Measurements from ENCODE around the gene PIK3CA. TPM values are rescaled to one million over a fixed set of nuclear protein-coding genes. Genes with fewer than 3 reads are reported as not detected.

PIK3CA gene
- total RNA-seq, 1 experiment from 2014 or later: 12.0 TPM

GRCh38 chr3:179151474-179151873 lies 3.3 kb downstream of the PIK3CA start:
- H2BK120ac ChIP-seq (ENCODE audit: low read depth, low read length, poor library complexity, severe bottlenecking): no peak overlapping the region
- H3K4me3 Mint-ChIP-seq: no peak overlapping the region

More at GRCh38 chr3:179151474-179151873, 3.3 kb downstream of the PIK3CA start:
- no peak overlapping the region for H2AFZ ChIP-seq (ENCODE audit: low read length)
- H3K14ac ChIP-seq (ENCODE audit: insufficient read depth, low read length): no peak overlapping the region
- no peak overlapping the region for H3K4ac ChIP-seq (ENCODE audit: low read depth, low read length)
- H2BK20ac ChIP-seq (ENCODE audit: low read depth, low read length, poor library complexity, severe bottlenecking): no peak overlapping the region
- no peaks in the 10 kb centered on the region for H3K79me1 ChIP-seq (ENCODE audit: insufficient read depth, low read depth, low read length, poor library complexity, severe bottlenecking)
- H2BK15ac ChIP-seq (ENCODE audit: low read depth, low read length): no peak overlapping the region
- TF ChIP-seq, protein P1, sequence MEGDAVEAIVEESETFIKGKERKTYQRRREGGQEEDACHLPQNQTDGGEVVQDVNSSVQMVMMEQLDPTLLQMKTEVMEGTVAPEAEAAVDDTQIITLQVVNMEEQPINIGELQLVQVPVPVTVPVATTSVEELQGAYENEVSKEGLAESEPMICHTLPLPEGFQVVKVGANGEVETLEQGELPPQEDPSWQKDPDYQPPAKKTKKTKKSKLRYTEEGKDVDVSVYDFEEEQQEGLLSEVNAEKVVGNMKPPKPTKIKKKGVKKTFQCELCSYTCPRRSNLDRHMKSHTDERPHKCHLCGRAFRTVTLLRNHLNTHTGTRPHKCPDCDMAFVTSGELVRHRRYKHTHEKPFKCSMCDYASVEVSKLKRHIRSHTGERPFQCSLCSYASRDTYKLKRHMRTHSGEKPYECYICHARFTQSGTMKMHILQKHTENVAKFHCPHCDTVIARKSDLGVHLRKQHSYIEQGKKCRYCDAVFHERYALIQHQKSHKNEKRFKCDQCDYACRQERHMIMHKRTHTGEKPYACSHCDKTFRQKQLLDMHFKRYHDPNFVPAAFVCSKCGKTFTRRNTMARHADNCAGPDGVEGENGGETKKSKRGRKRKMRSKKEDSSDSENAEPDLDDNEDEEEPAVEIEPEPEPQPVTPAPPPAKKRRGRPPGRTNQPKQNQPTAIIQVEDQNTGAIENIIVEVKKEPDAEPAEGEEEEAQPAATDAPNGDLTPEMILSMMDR (conservative IDR thresholded peaks at IDR 0.05): no peak
- H3K56ac ChIP-seq (ENCODE audit: insufficient read length, low read depth, low read length): no peak overlapping the region
- H3K9me3 ChIP-seq (ENCODE audit: control insufficient read depth, low read depth, low read length): no peaks in the 10 kb centered on the region
- no peak overlapping the region for H4K5ac ChIP-seq (ENCODE audit: insufficient read length, low read depth, low read length)
- no peak overlapping the region for H3K18ac ChIP-seq (ENCODE audit: insufficient read length, low read depth, low read length)
- no peak overlapping the region for H4K8ac ChIP-seq (replicated peaks; ENCODE audit: insufficient read length, low read depth, low read length)
- no peak overlapping the region for H2AK5ac ChIP-seq (ENCODE audit: insufficient read length, low read length)
- no peak overlapping the region for H3K4me2 ChIP-seq (ENCODE audit: insufficient read depth, insufficient read length, low read length)
- no peak overlapping the region for H3K23ac ChIP-seq (ENCODE audit: insufficient read length, low read depth, low read length)
- DNase-seq: no peak
- no peaks in the 10 kb centered on the region for H4K20me1 ChIP-seq (ENCODE audit: control insufficient read depth, insufficient read depth, insufficient read length)
- H3K9ac ChIP-seq (ENCODE audit: extremely low read depth, insufficient read length, low read length): no peak overlapping the region
- Mint-ChIP-seq H3K9me3 (no peaks in the 10 kb centered on the region), H3K27ac (no peak overlapping the region), H3K4me1 (peaks cover 27 to 34% of the 10 kb centered on the region in 2 experiments), H3K36me3 (ENCODE audit: insufficient read depth in 1 of 3, low read depth in 3 of 3) (no peaks in the 10 kb centered on the region), H3K27me3 (ENCODE audit: low read depth) (no peaks in the 10 kb centered on the region)
- no peak overlapping the region for H4K91ac ChIP-seq (ENCODE audit: insufficient read length, low read depth, low read length)
- H2BK12ac ChIP-seq (ENCODE audit: insufficient read length, low read depth, low read length): no peak overlapping the region
- no peak overlapping the region for H2BK5ac ChIP-seq (ENCODE audit: insufficient read length, low read length)
- H3K27me3 ChIP-seq (ENCODE audit: insufficient read depth, low read length): no peaks in the 10 kb centered on the region
- no peaks in the 10 kb centered on the region for H3K4me1 ChIP-seq (ENCODE audit: insufficient read depth, low read length)
- H3K23me2 ChIP-seq (ENCODE audit: insufficient read length, low read depth, low read length, poor library complexity, severe bottlenecking): peaks cover 9% of the 10 kb centered on the region
- no peak overlapping the region for H3K27ac ChIP-seq (ENCODE audit: insufficient read length, low read depth, low read length)
- H3T11ph ChIP-seq (ENCODE audit: low read length): no peak overlapping the region
- H3K79me2 ChIP-seq (ENCODE audit: insufficient read depth, low read length): peaks cover 3% of the 10 kb centered on the region; the same call in 1 of the 2 replicates

All from H9 (cell line).